GM18870 (cell line): ENCODE results near the gene HCLS1.
"Not testable (repeated sequence)": the region's sequence is repeated elsewhere in the genome, so short reads cannot be mapped to it uniquely, and the experiment has no call there.

Source experiments
- ATAC-seq: cut with Tn5 transposase; IDR thresholded peaks from one replicate; pipeline ENCODE4 v1.9.1; 2021; ENCODE audit warnings: moderate library complexity; ENCODE audit not compliant: unreplicated experiment

HCLS1 gene

DNA sequence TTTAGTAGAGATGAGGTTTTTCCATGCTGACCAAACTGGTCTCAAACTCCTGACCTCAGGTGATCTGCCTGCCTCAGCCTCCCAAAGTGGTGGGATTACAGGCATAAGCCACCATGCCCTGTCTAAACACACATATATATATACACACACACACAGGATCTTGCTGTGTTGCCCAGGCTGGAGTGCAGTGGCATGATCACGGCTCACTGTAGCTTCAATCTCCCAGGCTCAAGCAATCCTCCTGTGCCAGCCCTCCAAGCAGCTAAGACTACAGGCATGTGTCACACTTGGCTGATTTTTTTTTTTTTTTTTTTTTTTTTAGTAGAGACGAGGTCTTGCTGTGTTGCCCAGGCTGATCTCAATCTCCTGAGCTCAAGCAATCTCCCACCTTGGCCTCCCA, 60.8 kb downstream of the HCLS1 start:
- not testable (repeated sequence) for ATAC-seq

DNA sequence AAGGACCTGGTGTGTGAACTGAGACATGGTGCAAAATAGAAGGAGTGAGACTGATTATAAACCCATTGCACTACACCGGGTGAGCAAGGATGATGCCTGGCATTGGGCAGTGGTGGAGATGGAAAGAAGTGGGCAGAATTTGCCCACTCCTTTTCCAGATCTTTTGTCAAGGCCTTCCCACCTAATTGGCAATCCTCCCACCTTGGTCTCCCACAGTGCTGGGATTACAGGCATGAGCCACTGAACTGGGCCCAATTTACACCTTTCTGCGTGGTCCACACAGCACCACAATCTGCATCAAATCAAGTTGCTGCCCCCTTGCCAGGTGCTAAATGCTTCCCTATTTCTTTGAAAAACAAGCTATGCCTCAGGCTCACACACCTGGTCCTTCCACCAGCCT, 62.1 kb downstream of the HCLS1 start:
- ATAC-seq: no peak

DNA sequence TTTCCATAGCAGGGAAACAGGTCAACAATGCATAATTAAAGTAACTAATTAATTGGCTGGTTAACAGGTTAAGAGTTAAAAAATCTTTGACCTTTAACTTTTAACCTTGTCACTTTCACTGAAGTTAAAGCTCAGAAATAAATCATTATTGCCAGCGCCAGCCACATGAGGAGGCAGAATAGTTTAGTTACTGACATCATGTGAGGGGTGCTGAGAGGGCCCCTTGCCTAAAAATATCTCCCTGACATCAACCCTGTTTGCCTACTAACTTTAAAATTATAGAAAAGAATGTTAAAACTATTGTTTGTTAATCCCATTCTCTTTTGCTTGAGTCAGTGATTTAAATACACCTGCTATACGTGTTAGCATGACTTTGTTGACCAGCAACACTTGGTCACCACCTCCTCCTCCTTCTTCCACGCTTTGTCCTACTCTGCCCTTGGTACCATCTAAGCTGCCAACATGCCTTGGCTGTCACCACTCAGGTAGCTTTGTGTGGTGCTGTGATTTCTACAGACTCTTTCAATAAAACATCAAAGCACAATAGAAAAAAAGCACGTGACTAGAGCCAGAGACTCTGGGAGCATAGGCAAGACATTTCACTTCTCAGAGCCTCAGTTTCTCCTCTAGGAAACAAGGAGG, 64.8 kb downstream of the HCLS1 start:
- no peak for ATAC-seq

DNA sequence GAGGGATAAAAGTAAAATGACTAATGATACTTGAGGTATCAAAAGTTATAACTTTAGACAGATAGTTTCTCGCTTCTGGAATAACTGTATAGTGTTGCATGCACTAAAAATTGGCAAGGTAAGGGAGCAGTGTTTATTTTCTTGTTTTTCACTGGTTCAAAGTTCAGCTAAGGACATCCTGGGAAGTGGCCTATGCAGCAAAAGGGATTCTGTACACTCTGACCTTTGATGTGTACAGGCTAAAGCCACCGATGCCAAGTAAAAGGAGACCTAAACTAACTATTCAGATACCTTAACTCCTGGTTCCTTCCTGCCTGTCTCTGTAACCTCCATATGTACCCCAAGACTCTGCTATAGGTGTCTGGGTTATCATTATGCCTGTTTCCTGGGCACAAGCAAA, 65.9 kb downstream of the HCLS1 start:
- no peak for ATAC-seq

DNA sequence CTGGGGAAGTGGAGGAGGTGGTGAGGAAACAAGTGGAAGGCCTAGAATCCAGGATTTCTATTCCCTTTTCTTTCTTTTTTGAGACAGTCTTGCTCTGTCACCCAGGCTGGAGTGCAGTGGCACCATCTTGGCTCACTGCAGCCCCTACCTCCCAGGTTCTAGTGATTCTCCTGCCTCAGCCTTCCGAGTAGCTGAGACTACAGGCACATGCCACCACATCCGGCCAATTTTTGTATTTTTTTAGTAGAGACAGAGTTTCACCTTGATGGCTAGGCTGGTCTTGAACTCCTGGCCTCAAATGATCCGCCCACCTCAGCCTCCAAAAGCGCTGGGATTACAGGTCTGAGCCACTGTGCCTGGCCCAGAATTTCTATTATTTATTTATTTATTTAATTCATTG, 66.9 kb downstream of the HCLS1 start:
- ATAC-seq: not testable (repeated sequence)

DNA sequence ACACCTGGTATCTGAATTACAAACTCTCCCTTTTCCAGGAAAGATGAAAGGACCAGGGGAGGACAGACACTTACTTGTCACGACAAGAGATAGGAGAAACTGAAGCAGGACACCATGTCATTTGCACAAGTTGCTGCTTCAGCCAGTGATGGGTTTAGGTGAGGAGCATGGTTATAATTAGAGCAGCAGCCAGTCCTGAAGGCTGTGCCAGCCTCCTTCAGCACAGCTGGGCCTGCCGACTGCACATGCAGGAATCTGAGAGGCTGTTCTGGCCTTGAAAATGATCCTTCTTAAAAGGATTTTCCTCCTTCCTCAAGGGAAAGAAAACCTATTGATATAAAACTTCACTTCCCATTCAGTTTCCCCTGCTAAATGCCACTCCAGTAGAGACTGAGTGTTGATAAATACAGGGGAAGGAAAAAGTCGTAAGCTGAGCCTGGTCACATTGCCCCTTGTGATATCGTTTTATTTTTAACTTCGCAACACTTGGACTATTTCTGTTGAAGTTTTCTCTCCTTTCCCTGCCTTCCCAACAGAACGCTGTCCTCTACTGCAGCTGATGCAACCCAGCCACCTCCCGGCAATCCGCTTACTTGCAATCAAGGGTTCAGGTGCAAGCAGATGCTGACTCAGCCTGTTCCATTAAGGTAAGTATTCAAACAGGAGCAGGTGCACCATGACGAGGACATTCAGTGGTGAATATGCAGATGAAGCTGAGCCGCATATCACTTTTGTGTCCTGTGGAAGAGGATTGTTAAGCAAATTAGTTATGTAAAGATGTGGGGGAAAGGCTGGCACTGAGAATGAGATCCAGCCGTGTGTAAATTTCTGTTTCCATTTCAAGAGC, 67.6 kb downstream of the HCLS1 start, which contains the start of gene FBXO40:
Gene FBXO40 (plus strand): TSS at position 524 of the 847 bp plus-strand sequence. CDS start 27,197 bp downstream, outside the sequence.
- peak; percentile 70 for ATAC-seq

DNA sequence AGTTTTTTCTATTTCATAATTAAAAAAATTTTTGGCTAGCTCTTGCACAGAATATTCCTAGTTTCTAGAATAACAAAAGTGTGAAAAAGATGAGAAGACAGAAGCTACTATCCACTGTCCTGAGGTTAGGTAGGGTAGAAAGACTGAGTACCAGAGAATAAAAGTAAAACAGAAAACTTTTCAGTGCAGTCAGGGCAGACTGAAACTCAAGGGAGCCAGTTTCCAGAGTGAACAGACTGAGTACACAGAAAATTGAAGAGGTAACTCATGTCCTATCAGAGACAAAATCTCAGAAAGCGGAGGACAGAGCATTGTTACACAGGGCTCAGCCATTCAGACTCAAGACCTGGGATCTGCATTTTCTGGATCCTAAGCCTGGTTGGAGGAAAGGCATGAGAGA, 76.3 kb downstream of the HCLS1 start:
- no peak for ATAC-seq

DNA sequence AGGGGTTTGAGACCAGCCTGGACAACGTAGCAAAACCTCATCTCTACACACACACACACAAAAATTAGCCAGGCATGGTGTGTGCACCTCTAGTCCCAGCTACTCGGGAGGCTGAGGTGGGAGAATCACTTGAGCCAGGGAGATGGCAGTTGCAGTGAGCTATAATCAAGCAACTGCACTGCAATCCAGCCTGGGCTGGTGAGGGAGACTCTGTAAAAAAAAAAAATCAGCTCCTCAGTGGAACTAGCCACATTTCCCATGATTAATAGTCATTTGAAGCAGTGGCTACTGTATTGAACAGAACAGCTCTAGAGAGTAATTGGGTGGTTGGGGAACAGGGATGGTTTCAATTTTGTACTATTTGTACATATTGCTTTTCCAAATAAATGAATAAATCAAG, 79.0 kb downstream of the HCLS1 start:
- ATAC-seq: no peak
